ENCODE measurements around the gene LDAF1. TPM values are rescaled to one million over a fixed set of nuclear protein-coding genes. Genes with fewer than 3 reads are reported as not detected.
"Not testable (repeated sequence)": the region's sequence is repeated elsewhere in the genome, so short reads cannot be mapped to it uniquely, and the experiment has no call there.

Gene LDAF1
- total and polyA plus RNA-seq, 9 donors, result 33.5 to 89.5 (median 71.7) TPM

- 85 to 87% (median 85%) methylated on average over 9 of the region's 9 CpGs for WGBS, 3 donors
- no peak for DNase-seq
- no peaks in the 10 kb centered on the region for H3K27me3 ChIP-seq
- peaks cover 18% of the 10 kb centered on the region for H3K4me1 ChIP-seq (ENCODE audit: insufficient read depth)
- intact Hi-C loops (cut with DNase I), result no loop called here
- no peak overlapping the region for H3K4me3 ChIP-seq
- H3K9me3 ChIP-seq, result no peaks in the 10 kb centered on the region
- H3K27ac ChIP-seq, result no peak overlapping the region
- no peak for TF ChIP-seq POLR2A (IDR thresholded peaks at IDR 0.05)
- no peak for TF ChIP-seq CTCF (IDR thresholded peaks at IDR 0.05)
- no peak for TF ChIP-seq EP300 (IDR thresholded peaks at IDR 0.05)
- no peaks in the 10 kb centered on the region for H3K36me3 ChIP-seq
These were observed 8.1 kb downstream of the LDAF1 start for GRCh38 chr16:21166561-21166961.

GRCh38 chr16:21167360-21167759 lies 8.9 kb downstream of the LDAF1 start:
- TF ChIP-seq CTCF (IDR thresholded peaks at IDR 0.05), result no peak
- no peak for TF ChIP-seq POLR2A (IDR thresholded peaks at IDR 0.05)
- TF ChIP-seq EP300 (IDR thresholded peaks at IDR 0.05), result no peak
- H3K4me1 ChIP-seq (ENCODE audit: insufficient read depth), result peaks cover 18% of the 10 kb centered on the region
- intact Hi-C loops (cut with DNase I), result no loop called here
- no peaks in the 10 kb centered on the region for H3K9me3 ChIP-seq
- no peak overlapping the region for H3K27ac ChIP-seq
- no peaks in the 10 kb centered on the region for H3K27me3 ChIP-seq
- DNase-seq, result no peak
- 88 to 94% (median 89%) methylated on average over 9 of the region's 9 CpGs for WGBS, 3 donors
- no peaks in the 10 kb centered on the region for H3K36me3 ChIP-seq
- no peak overlapping the region for H3K4me3 ChIP-seq

- no peak for DNase-seq
- intact Hi-C loops (cut with DNase I), result no loop called here
- no peak overlapping the region for H3K4me3 ChIP-seq
- peaks cover 17% of the 10 kb centered on the region for H3K4me1 ChIP-seq (ENCODE audit: insufficient read depth)
- no peaks in the 10 kb centered on the region for H3K9me3 ChIP-seq
- TF ChIP-seq CTCF (IDR thresholded peaks at IDR 0.05) (no peak), POLR2A (IDR thresholded peaks at IDR 0.05) (no peak), EP300 (IDR thresholded peaks at IDR 0.05) (no peak)
- WGBS, 3 donors, result 96 to 97% (median 97%) methylated on average over 12 of the region's 12 CpGs
- no peaks in the 10 kb centered on the region for H3K36me3 ChIP-seq
- H3K27me3 ChIP-seq, result no peaks in the 10 kb centered on the region
- no peak overlapping the region for H3K27ac ChIP-seq
These were observed 9.6 kb downstream of the LDAF1 start for GRCh38 chr16:21167929-21168602.

GRCh38 chr16:21169249-21169981 lies 10.9 kb downstream of the LDAF1 start:
- no peak for DNase-seq
- TF ChIP-seq POLR2A (IDR thresholded peaks at IDR 0.05), result no peak
- TF ChIP-seq EP300 (IDR thresholded peaks at IDR 0.05), result no peak
- Histone ChIP-seq H3K4me3 (no peak overlapping the region), H3K27ac (no peak overlapping the region), H3K36me3 (no peaks in the 10 kb centered on the region), H3K27me3 (no peaks in the 10 kb centered on the region), H3K9me3 (no peaks in the 10 kb centered on the region), H3K4me1 (ENCODE audit: insufficient read depth) (peaks cover 7% of the 10 kb centered on the region)
- intact Hi-C loops (cut with DNase I), result no loop called here
- 76 to 89% (median 79%) methylated on average over 5 of the region's 5 CpGs for WGBS, 3 donors

GRCh38 chr16:21170116-21170515 lies 11.6 kb downstream of the LDAF1 start:
- DNase-seq; H3K27ac ChIP-seq; H3K9me3 ChIP-seq; H3K4me1 ChIP-seq (ENCODE audit: insufficient read depth); H3K27me3 ChIP-seq; H3K36me3 ChIP-seq; intact Hi-C loops (cut with DNase I); H3K4me3 ChIP-seq: not testable (repeated sequence)
- 95 to 96% (median 96%) methylated on average over 8 of the region's 8 CpGs for WGBS, 3 donors
